ENCODE results near the gene EDA. TPM values are rescaled to one million over a fixed set of nuclear protein-coding genes. Genes with fewer than 3 reads are reported as not detected.

EDA gene
- total RNA-seq, 1 donor from 2014 or later: 6.1 TPM

DNA sequence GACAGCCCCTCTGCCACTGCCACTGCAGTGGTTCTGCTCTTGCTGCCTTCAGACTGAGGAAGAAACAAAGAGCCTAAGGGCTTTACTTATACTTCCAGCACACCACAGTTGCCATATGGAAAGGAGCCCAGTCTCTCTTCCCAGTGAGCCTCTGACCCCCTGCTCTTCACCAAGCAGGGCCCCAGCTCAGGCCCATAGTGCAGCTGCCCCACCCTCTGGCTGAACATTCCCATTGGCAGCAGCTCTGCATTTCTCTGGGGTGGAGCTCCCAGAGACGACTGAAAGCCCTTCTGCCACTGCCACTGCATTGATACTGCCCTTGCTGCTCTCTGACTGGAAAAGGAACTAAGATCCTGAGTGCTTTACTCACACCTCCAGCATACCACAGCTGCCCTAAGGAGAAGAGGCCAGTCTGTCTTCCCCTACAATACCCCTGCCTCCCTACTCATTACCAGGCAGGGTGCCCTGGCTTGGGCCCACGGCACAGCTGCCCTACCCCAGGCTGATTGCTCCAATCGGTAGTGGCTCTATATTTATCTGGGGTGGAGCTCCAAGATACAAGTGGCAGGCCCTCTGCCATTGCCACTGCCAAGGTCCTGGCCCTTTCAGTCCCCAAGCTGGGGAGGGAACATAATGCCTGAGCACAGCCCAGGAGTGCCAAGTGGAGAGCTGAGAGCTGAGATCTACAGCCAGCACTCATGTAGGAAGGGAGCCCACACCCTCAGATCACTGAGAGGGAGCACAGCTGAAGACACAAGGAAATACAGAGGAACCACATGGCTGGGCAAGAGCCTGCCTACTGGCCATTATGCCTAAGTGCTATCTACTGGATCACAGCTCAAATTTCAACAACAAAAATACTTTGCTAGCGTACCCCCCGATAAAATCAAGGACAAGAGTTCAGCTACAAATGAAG lies 397.8 kb downstream of the EDA start:
- no peak overlapping the region for H3K27ac ChIP-seq
- no peaks in the 10 kb centered on the region for H3K36me3 ChIP-seq
- no peaks in the 10 kb centered on the region for H3K4me1 ChIP-seq
- no peaks in the 10 kb centered on the region for H3K9me3 ChIP-seq
- intact Hi-C loops (cut with DNase I): no loop called here
- no peak overlapping the region for H3K4me3 ChIP-seq
- TF ChIP-seq, protein P1, sequence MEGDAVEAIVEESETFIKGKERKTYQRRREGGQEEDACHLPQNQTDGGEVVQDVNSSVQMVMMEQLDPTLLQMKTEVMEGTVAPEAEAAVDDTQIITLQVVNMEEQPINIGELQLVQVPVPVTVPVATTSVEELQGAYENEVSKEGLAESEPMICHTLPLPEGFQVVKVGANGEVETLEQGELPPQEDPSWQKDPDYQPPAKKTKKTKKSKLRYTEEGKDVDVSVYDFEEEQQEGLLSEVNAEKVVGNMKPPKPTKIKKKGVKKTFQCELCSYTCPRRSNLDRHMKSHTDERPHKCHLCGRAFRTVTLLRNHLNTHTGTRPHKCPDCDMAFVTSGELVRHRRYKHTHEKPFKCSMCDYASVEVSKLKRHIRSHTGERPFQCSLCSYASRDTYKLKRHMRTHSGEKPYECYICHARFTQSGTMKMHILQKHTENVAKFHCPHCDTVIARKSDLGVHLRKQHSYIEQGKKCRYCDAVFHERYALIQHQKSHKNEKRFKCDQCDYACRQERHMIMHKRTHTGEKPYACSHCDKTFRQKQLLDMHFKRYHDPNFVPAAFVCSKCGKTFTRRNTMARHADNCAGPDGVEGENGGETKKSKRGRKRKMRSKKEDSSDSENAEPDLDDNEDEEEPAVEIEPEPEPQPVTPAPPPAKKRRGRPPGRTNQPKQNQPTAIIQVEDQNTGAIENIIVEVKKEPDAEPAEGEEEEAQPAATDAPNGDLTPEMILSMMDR (IDR thresholded peaks at IDR 0.05): no peak
- TF ChIP-seq POLR2AphosphoS5 (IDR thresholded peaks at IDR 0.05; ENCODE audit: insufficient read depth in 1 of 2, low read depth in 1 of 2): no peak
- no peak for TF ChIP-seq POLR2A (IDR thresholded peaks at IDR 0.05)
- DNase-seq (ENCODE audit: extremely low spot score in 2 of 2): no peak
- H3K27me3 ChIP-seq: no peaks in the 10 kb centered on the region

DNA sequence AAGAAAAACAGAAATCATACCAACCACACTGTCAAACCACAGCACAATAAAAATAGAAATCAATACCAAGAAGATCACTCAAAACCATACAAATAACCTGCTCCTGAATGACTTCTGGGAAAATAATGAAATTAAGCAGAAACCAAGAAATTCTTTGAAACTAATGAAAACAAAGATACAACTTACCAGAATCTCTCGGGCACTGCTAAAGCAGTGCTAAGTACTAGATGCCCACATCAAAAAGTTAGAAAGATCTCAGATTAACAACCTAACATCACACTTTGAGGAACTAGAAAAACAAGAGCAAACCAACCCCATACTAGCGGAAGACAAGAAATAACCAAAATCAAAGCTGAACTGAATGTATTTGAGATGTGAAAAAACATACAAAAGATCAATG lies 400.6 kb downstream of the EDA start:
- Histone ChIP-seq H3K4me3 (no peak overlapping the region), H3K27me3 (no peaks in the 10 kb centered on the region), H3K36me3 (no peaks in the 10 kb centered on the region), H3K4me1 (no peaks in the 10 kb centered on the region), H3K27ac (no peak overlapping the region), H3K9me3 (no peaks in the 10 kb centered on the region)
- TF ChIP-seq, protein P1 (IDR thresholded peaks at IDR 0.05): no peak
- no peak for TF ChIP-seq POLR2A (IDR thresholded peaks at IDR 0.05)
- TF ChIP-seq POLR2AphosphoS5 (IDR thresholded peaks at IDR 0.05; ENCODE audit: insufficient read depth in 1 of 2, low read depth in 1 of 2): no peak
- intact Hi-C loops (cut with DNase I): no loop called here
- DNase-seq (ENCODE audit: extremely low spot score in 2 of 2): no peak

DNA sequence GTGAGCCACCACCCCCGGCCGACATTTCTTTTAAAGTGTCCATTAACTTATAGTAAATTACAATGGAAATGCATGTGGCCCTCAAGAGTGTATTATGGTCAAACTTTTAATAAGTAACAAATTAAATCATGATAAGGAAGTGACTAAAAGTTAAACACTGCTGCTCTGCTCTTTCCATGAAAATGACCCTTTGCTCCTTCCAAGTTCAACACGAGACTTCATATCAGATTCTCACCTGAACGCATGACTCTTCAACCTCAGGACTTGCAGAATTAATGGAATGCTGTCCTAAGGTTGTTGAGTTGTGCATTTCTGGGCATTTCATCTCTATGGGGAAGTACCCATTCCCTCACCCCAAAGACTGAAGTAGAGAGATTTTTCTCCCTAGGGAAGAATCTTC lies 406.7 kb downstream of the EDA start:
- H3K36me3 ChIP-seq: no peaks in the 10 kb centered on the region
- TF ChIP-seq, protein P1 (IDR thresholded peaks at IDR 0.05): no peak
- TF ChIP-seq POLR2AphosphoS5 (IDR thresholded peaks at IDR 0.05; ENCODE audit: insufficient read depth in 1 of 2, low read depth in 1 of 2) (no peak), POLR2A (IDR thresholded peaks at IDR 0.05) (no peak)
- no peaks in the 10 kb centered on the region for H3K9me3 ChIP-seq
- intact Hi-C loops (cut with DNase I): loop anchor here (5.0 kb wide), 1 partner anchor 485 kb away; no protein-coding TSS in a partner anchor
- DNase-seq (ENCODE audit: extremely low spot score in 2 of 2): no peak
- H3K4me1 ChIP-seq: no peaks in the 10 kb centered on the region
- no peak overlapping the region for H3K27ac ChIP-seq
- no peak overlapping the region for H3K4me3 ChIP-seq
- no peaks in the 10 kb centered on the region for H3K27me3 ChIP-seq

DNA sequence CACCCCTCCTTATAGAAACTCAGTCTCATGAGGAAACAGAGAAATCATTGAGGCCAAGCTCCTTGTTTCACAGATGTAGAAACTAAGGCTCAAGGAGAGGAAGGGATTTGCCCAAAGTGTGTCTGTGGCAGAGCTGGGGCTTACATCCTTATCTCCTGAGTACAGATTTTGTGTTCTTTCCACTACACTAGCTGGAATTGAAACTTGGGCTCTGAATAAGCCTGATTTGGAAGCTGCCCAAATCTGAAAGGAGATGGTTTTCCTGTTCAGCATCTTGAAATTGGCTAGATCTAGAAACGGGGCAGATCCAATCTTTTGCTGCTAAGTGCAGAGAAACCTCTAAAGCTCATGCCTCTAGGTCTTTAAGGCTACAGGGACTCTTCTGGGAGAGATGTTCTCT lies 409.6 kb downstream of the EDA start:
- Histone ChIP-seq H3K4me3 (no peak overlapping the region), H3K4me1 (no peaks in the 10 kb centered on the region), H3K9me3 (no peaks in the 10 kb centered on the region), H3K27me3 (no peaks in the 10 kb centered on the region), H3K27ac (no peak overlapping the region), H3K36me3 (no peaks in the 10 kb centered on the region)
- no peak for TF ChIP-seq POLR2A (IDR thresholded peaks at IDR 0.05)
- TF ChIP-seq, protein P1 (IDR thresholded peaks at IDR 0.05): no peak
- no peak for TF ChIP-seq POLR2AphosphoS5 (IDR thresholded peaks at IDR 0.05; ENCODE audit: insufficient read depth in 1 of 2, low read depth in 1 of 2)
- intact Hi-C loops (cut with DNase I): no loop called here
- no peak for DNase-seq (ENCODE audit: extremely low spot score in 2 of 2)

Measured in vagina (tissue), 2 donors.